ENCODE measurements around the gene ADGRB3.
A peak's percentile ranks its signal among the peaks of the same experiment; 100 is the strongest.

Gene ADGRB3

GRCh38 chr6:69164564-69165229 is 529.6 kb downstream of the ADGRB3 start:
- Histone ChIP-seq H3K56ac (ENCODE audit: low read length) (no peak overlapping the region), H3K23ac (ENCODE audit: low read length) (no peak overlapping the region), H2BK15ac (replicated peaks; ENCODE audit: low read depth) (no peak overlapping the region), H3K4me1 (ENCODE audit: control insufficient read depth, low read depth, low read length) (peaks cover 2% of the 10 kb centered on the region), H3K18ac (ENCODE audit: low read length) (no peak overlapping the region), H3K79me1 (ENCODE audit: low read length) (no peaks in the 10 kb centered on the region), H2BK120ac (ENCODE audit: low read depth, low read length) (no peak overlapping the region), H3K4me3 (ENCODE audit: low read length) (no peak overlapping the region), H3K79me2 (ENCODE audit: control insufficient read depth, insufficient read depth, low read length) (no peaks in the 10 kb centered on the region), H3K4ac (ENCODE audit: low read depth, low read length) (no peak overlapping the region), H3K27ac (ENCODE audit: low read depth, low read length) (no peak overlapping the region), H4K5ac (ENCODE audit: low read length) (no peak overlapping the region), H2AK5ac (ENCODE audit: low read length) (no peak overlapping the region), H3K4me2 (ENCODE audit: low read length) (no peak overlapping the region), H3K27me3 (ENCODE audit: insufficient read depth, low read length, poor library complexity) (no peaks in the 10 kb centered on the region), H2BK5ac (ENCODE audit: low read length) (no peak overlapping the region), H3K9ac (ENCODE audit: low read length) (no peak overlapping the region), H4K8ac (ENCODE audit: low read depth, low read length) (no peak overlapping the region), H3K36me3 (ENCODE audit: control insufficient read depth, insufficient read depth, low read length) (no peaks in the 10 kb centered on the region)
- DNase-seq = peak; percentile 78
- WGBS (ENCODE audit: extremely low coverage, insufficient coverage, low lambda C conversion rate) = no CpG with 5 or more reads among the region's 4 CpGs

DNA sequence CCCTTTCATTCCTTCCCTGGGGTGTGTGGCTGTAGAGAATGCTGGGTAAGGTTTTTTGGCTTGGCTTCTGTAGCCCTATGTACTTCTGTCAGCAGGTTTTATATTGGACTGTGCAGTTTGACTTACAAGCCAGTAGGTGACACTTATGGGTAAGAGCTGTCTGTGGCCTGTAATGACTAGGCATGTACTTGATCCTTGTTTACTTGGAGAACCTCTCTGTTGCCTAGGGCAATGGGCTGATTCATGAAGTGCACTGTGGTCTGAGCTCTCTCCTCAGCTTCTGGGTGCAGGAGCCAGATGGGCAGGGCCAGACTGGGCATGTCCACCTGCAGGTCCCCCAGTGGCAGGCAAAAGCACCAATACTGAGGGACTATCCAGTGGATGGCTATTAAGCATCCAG is 544.6 kb downstream of the ADGRB3 start:
- no peaks in the 10 kb centered on the region for H3K27me3 ChIP-seq (ENCODE audit: insufficient read depth, low read length, poor library complexity)
- H3K27ac ChIP-seq (ENCODE audit: low read depth, low read length) = no peak overlapping the region
- H4K8ac ChIP-seq (ENCODE audit: low read depth, low read length) = no peak overlapping the region
- no peak overlapping the region for H3K4me2 ChIP-seq (ENCODE audit: low read length)
- no peak overlapping the region for H3K4ac ChIP-seq (ENCODE audit: low read depth, low read length)
- no peak overlapping the region for H3K56ac ChIP-seq (ENCODE audit: low read length)
- H3K4me1 ChIP-seq (ENCODE audit: control insufficient read depth, low read depth, low read length) = no peaks in the 10 kb centered on the region
- no peak overlapping the region for H3K9ac ChIP-seq (ENCODE audit: low read length)
- no peak overlapping the region for H2BK5ac ChIP-seq (ENCODE audit: low read length)
- H3K79me2 ChIP-seq (ENCODE audit: control insufficient read depth, insufficient read depth, low read length) = no peaks in the 10 kb centered on the region
- no peak overlapping the region for H3K23ac ChIP-seq (ENCODE audit: low read length)
- no peak overlapping the region for H4K5ac ChIP-seq (ENCODE audit: low read length)
- no peaks in the 10 kb centered on the region for H3K36me3 ChIP-seq (ENCODE audit: control insufficient read depth, insufficient read depth, low read length)
- H3K18ac ChIP-seq (ENCODE audit: low read length) = no peak overlapping the region
- no peak overlapping the region for H2BK15ac ChIP-seq (replicated peaks; ENCODE audit: low read depth)
- peak; percentile 85 for DNase-seq
- H3K79me1 ChIP-seq (ENCODE audit: low read length) = no peaks in the 10 kb centered on the region
- H2BK120ac ChIP-seq (ENCODE audit: low read depth, low read length) = no peak overlapping the region
- H3K4me3 ChIP-seq (ENCODE audit: low read length) = no peak overlapping the region
- H2AK5ac ChIP-seq (ENCODE audit: low read length) = no peak overlapping the region

- Histone ChIP-seq H3K36me3 (ENCODE audit: control insufficient read depth, insufficient read depth, low read length) (no peaks in the 10 kb centered on the region), H3K4me1 (ENCODE audit: control insufficient read depth, low read depth, low read length) (no peaks in the 10 kb centered on the region), H3K4me2 (ENCODE audit: low read length) (no peak overlapping the region), H4K5ac (ENCODE audit: low read length) (no peak overlapping the region), H3K79me2 (ENCODE audit: control insufficient read depth, insufficient read depth, low read length) (no peaks in the 10 kb centered on the region), H4K8ac (ENCODE audit: low read depth, low read length) (no peak overlapping the region), H3K27me3 (ENCODE audit: insufficient read depth, low read length, poor library complexity) (no peaks in the 10 kb centered on the region), H3K27ac (ENCODE audit: low read depth, low read length) (no peak overlapping the region), H3K4ac (ENCODE audit: low read depth, low read length) (no peak overlapping the region), H3K56ac (ENCODE audit: low read length) (no peak overlapping the region), H3K4me3 (ENCODE audit: low read length) (no peak overlapping the region), H3K18ac (ENCODE audit: low read length) (no peak overlapping the region), H3K79me1 (ENCODE audit: low read length) (no peaks in the 10 kb centered on the region), H3K23ac (ENCODE audit: low read length) (no peak overlapping the region), H3K9ac (ENCODE audit: low read length) (no peak overlapping the region), H2BK15ac (replicated peaks; ENCODE audit: low read depth) (no peak overlapping the region), H2BK120ac (ENCODE audit: low read depth, low read length) (no peak overlapping the region), H2BK5ac (ENCODE audit: low read length) (no peak overlapping the region), H2AK5ac (ENCODE audit: low read length) (no peak overlapping the region)
- no CpG with 5 or more reads among the region's 7 CpGs for WGBS (ENCODE audit: extremely low coverage, insufficient coverage, low lambda C conversion rate)
- DNase-seq = no peak
Observed at GRCh38 chr6:69180361-69181067, 545.4 kb downstream of the ADGRB3 start.

DNA sequence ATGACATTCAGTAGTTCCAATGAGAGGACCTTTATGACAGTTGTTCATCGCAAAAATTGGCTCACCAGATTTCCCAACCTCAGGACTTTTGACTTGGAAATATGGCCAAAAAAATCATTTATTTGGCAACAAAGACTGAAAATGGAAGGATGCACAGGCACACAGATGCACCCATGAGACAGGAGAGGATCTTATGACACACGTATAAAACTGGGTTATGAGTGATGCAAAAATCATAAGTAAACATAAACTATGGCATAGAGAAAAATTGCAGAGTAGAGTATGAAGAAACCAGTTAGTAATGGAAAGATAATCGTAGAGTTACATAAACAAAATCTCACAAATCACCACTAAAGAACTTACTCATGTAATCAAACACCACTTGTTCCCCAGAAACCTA is 546.9 kb downstream of the ADGRB3 start:
- Histone ChIP-seq H3K23ac (ENCODE audit: low read length) (no peak overlapping the region), H3K4ac (ENCODE audit: low read depth, low read length) (no peak overlapping the region), H2BK15ac (replicated peaks; ENCODE audit: low read depth) (no peak overlapping the region), H3K18ac (ENCODE audit: low read length) (no peak overlapping the region), H4K8ac (ENCODE audit: low read depth, low read length) (no peak overlapping the region), H3K9ac (ENCODE audit: low read length) (no peak overlapping the region), H2AK5ac (ENCODE audit: low read length) (no peak overlapping the region), H3K27ac (ENCODE audit: low read depth, low read length) (no peak overlapping the region), H3K4me2 (ENCODE audit: low read length) (no peak overlapping the region), H3K79me1 (ENCODE audit: low read length) (no peaks in the 10 kb centered on the region), H3K79me2 (ENCODE audit: control insufficient read depth, insufficient read depth, low read length) (no peaks in the 10 kb centered on the region), H3K27me3 (ENCODE audit: insufficient read depth, low read length, poor library complexity) (no peaks in the 10 kb centered on the region), H4K5ac (ENCODE audit: low read length) (no peak overlapping the region), H2BK5ac (ENCODE audit: low read length) (no peak overlapping the region), H3K4me1 (ENCODE audit: control insufficient read depth, low read depth, low read length) (no peaks in the 10 kb centered on the region), H3K56ac (ENCODE audit: low read length) (no peak overlapping the region), H3K4me3 (ENCODE audit: low read length) (no peak overlapping the region), H3K36me3 (ENCODE audit: control insufficient read depth, insufficient read depth, low read length) (no peaks in the 10 kb centered on the region), H2BK120ac (ENCODE audit: low read depth, low read length) (no peak overlapping the region)
- DNase-seq = no peak
- no CpG with 5 or more reads among the region's 3 CpGs for WGBS (ENCODE audit: extremely low coverage, insufficient coverage, low lambda C conversion rate)

GRCh38 chr6:69185276-69185675 is 550.2 kb downstream of the ADGRB3 start:
- no peak overlapping the region for H2BK120ac ChIP-seq (ENCODE audit: low read depth, low read length)
- H2AK5ac ChIP-seq (ENCODE audit: low read length) = no peak overlapping the region
- no peaks in the 10 kb centered on the region for H3K4me1 ChIP-seq (ENCODE audit: control insufficient read depth, low read depth, low read length)
- H4K5ac ChIP-seq (ENCODE audit: low read length) = no peak overlapping the region
- WGBS (ENCODE audit: extremely low coverage, insufficient coverage, low lambda C conversion rate) = no CpG with 5 or more reads among the region's 3 CpGs
- no peak overlapping the region for H3K4ac ChIP-seq (ENCODE audit: low read depth, low read length)
- H4K8ac ChIP-seq (ENCODE audit: low read depth, low read length) = no peak overlapping the region
- no peak overlapping the region for H3K18ac ChIP-seq (ENCODE audit: low read length)
- H3K56ac ChIP-seq (ENCODE audit: low read length) = no peak overlapping the region
- no peaks in the 10 kb centered on the region for H3K79me1 ChIP-seq (ENCODE audit: low read length)
- no peaks in the 10 kb centered on the region for H3K79me2 ChIP-seq (ENCODE audit: control insufficient read depth, insufficient read depth, low read length)
- H3K27ac ChIP-seq (ENCODE audit: low read depth, low read length) = no peak overlapping the region
- H3K4me2 ChIP-seq (ENCODE audit: low read length) = no peak overlapping the region
- no peak overlapping the region for H2BK5ac ChIP-seq (ENCODE audit: low read length)
- H3K27me3 ChIP-seq (ENCODE audit: insufficient read depth, low read length, poor library complexity) = no peaks in the 10 kb centered on the region
- H3K4me3 ChIP-seq (ENCODE audit: low read length) = no peak overlapping the region
- H3K9ac ChIP-seq (ENCODE audit: low read length) = no peak overlapping the region
- H3K23ac ChIP-seq (ENCODE audit: low read length) = no peak overlapping the region
- H3K36me3 ChIP-seq (ENCODE audit: control insufficient read depth, insufficient read depth, low read length) = no peaks in the 10 kb centered on the region
- no peak for DNase-seq
- H2BK15ac ChIP-seq (replicated peaks; ENCODE audit: low read depth) = no peak overlapping the region

- no peak overlapping the region for H2BK15ac ChIP-seq (replicated peaks; ENCODE audit: low read depth)
Observed at GRCh38 chr6:69202768-69203167, 567.7 kb downstream of the ADGRB3 start.

More at GRCh38 chr6:69202768-69203167, 567.7 kb downstream of the ADGRB3 start:
- H4K8ac ChIP-seq (ENCODE audit: low read depth, low read length) = no peak overlapping the region
- H3K9ac ChIP-seq (ENCODE audit: low read length) = no peak overlapping the region
- DNase-seq = peak; percentile 48
- no peak overlapping the region for H3K18ac ChIP-seq (ENCODE audit: low read length)
- H2BK5ac ChIP-seq (ENCODE audit: low read length) = no peak overlapping the region
- H2AK5ac ChIP-seq (ENCODE audit: low read length) = no peak overlapping the region
- H3K4me1 ChIP-seq (ENCODE audit: control insufficient read depth, low read depth, low read length) = no peaks in the 10 kb centered on the region
- H3K27me3 ChIP-seq (ENCODE audit: insufficient read depth, low read length, poor library complexity) = no peaks in the 10 kb centered on the region
- no peak overlapping the region for H4K5ac ChIP-seq (ENCODE audit: low read length)
- no peaks in the 10 kb centered on the region for H3K79me1 ChIP-seq (ENCODE audit: low read length)
- no peak overlapping the region for H3K4me2 ChIP-seq (ENCODE audit: low read length)
- no peak overlapping the region for H3K56ac ChIP-seq (ENCODE audit: low read length)
- no peak overlapping the region for H2BK120ac ChIP-seq (ENCODE audit: low read depth, low read length)
- H3K23ac ChIP-seq (ENCODE audit: low read length) = no peak overlapping the region
- no peak overlapping the region for H3K4me3 ChIP-seq (ENCODE audit: low read length)
- no peaks in the 10 kb centered on the region for H3K79me2 ChIP-seq (ENCODE audit: control insufficient read depth, insufficient read depth, low read length)
- WGBS (ENCODE audit: extremely low coverage, insufficient coverage, low lambda C conversion rate) = no CpG with 5 or more reads among the region's 2 CpGs
- H3K36me3 ChIP-seq (ENCODE audit: control insufficient read depth, insufficient read depth, low read length) = no peaks in the 10 kb centered on the region
- no peak overlapping the region for H3K27ac ChIP-seq (ENCODE audit: low read depth, low read length)
- H3K4ac ChIP-seq (ENCODE audit: low read depth, low read length) = no peak overlapping the region
